HG03457 (cell line): ENCODE data around the gene NEFH.
"Not testable (repeated sequence)": the region's sequence is repeated elsewhere in the genome, so short reads cannot be mapped to it uniquely, and the experiment has no call there.

Experiments
- ATAC-seq: cut with Tn5 transposase; IDR thresholded peaks from one replicate; pipeline ENCODE4 v1.9.1; 2021; ENCODE audit warnings: moderate number of reproducible peaks; ENCODE audit not compliant: unreplicated experiment

Gene NEFH

DNA sequence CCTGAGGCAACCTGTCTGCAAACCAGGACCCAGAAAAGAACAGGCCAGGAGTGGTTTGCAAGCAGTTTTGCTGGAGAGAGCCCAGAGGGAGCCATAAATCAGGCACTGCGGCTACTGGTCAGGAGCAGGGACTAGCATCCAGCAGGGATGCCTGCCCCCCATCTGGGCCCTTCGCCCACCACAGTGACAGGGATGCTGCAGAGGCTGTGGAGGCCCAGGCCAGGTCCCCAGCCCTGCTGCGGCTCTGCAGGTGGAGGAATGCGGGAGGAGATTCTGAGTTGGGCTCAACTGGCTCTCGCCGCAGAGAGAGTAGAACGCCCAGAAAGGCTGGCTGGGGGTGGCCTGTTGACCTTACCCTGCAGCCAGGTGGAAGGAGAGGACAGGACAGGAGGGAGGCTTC, 16.4 kb upstream of the NEFH start:
- ATAC-seq: no peak

DNA sequence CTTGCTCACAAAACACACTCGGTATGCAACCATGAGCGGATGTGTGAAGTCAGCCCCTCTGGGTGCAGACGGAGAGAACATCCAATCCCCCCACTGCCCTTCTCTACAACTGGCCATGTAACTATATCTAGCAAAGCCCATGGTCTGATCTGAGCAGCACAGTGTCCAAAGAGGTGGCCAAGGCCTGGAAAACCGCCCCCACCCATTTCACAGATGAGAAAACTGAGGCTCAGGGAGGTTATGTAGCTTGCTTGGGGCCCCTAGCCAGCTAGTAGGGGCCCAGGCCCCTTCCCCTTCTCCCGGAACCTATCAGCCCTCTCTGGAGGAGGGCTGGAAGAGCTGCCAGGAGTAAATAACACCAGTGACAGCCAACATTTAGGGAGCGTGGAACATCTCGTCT, 15.4 kb upstream of the NEFH start:
- no peak for ATAC-seq

DNA sequence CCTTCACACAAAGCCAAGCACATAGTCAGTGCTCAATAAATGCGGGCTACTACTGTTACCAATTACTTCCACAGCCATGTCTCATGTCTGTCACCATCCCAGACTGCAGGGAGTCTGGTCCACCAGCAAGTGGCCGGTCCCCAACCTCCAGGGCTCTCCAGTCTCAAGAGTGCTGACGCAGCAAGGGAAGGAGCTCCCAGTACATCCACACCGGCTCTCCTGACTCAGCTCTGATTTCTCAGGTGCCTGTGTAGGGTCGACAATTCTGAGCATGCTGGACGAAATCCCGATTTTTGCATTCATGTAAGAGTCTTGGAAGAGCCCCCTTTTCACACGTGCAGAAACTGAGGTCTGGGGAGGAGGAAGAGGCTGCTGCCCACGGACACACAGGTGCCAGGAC, 10.3 kb upstream of the NEFH start:
- ATAC-seq: no peak

DNA sequence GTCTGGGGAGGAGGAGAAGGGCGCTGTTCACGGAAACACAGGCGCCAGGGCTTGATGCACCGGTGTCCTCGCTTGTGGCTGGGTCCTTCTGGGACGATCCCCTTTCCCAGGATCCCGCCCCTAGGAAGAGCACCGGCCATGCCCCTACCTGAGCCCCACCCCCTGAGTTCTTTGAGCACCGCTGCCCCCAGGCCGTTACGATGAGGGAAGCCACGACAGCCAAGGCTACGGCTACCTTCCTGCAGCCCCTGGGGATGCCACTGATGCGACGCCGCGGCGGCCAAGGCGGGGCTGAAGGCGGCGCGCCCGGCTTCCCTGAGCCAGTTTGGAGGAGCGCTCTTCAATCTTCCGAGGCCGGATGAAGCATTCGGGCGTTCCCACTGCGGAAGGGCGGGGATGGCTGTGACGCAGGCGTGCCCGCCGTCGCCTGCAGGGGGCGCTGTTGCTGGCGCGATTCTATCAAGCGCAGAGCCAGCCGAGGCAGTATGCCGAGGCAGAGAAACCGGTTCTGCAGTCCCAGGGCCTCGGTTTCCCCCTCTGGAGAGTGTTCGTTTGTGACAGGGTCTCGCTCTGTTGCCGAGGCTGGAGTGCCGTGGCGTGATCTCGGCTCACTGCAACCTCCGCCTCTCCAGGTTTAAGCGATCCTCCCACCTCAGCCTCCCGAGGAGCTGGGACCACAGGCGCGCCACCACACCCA, 9.7 kb upstream of the NEFH start:
- no peak for ATAC-seq

DNA sequence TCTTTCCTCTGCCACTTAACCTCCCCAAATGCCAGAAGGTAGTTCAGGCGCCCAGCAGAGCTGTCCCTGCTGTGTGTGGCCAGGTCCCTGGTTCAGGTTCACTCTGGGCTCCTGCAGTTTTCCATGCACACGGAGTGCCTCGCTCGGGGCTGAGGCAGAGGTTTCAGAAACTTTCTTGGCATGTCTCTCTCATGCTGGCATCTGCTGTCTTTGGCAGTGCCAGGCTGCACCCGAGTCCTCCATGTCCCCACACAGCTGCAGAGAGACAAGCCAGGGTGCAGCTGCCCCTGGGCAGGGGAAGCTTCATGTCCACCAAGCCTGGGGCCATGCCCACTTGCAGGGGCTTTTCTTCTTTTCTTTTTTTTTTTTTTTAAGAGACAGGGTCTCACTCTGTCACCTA, 7.0 kb upstream of the NEFH start:
- no peak for ATAC-seq

DNA sequence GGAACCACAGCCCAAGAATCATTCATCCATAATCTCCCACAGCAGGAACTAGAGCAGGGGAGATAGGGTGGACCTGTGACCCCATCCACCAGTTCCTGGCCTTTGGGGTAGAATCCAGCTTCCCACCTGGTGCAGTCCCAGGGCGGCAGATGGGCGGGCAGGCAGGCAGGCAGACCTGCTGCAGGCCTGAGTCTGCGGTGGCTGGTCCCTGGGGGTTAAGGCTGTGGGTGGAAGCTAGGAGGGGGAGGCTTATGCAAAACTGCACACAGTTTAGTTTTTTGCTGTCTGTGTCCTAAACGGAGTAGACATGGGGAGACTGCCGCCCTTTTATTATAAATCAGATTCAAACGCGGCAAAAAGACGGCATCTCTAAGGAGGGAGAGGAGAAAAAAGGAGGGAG, 4.5 kb upstream of the NEFH start:
- no peak for ATAC-seq

DNA sequence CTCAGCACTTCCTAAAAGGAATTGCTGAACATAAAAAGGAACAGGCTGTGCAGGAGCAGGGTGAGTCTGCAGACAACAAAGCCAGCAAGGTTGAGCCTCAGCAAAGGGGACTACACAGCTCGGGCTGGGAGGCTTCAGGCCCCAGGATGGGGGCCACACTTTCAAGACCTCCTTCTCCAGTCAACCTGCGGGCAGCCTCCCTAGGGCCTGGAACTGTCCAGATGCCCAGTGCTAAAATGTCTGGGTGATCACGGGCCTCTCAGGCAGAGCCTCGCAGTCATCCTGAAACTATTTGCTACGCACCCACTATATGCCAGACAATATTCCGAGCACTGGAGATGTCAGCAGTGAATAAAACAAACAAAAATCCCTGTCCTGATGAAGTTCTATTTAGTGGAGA, 3.9 kb upstream of the NEFH start:
- ATAC-seq: no peak

DNA sequence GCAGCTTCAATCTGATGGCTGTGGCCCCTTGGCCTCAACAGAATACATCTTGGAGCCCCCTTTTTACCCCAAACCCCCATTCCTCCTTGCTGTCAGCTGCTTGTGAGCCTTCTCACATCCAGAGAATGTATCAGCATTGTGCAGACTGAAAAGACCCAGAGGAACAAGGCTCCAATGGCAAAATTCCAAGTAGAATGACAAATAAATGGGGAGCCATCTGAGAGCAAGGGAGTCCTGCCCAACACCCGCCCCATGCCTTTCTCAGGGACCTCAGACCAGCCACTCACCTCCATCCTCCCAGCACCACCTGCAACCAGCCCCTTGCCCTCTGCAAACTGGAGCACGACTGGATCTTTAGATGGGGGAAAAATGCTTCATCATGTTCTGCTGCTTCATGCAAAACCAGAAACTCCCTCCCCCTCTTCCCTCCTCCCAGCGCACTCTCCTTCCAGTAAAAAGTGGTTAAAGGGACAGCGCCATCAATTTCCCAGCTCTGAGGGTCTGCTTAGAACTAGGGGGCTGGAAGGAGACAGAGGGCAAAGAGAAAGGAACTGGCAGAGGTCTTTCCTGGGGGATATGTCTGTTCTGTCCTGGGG, 2.2 kb upstream of the NEFH start:
- ATAC-seq: no peak

DNA sequence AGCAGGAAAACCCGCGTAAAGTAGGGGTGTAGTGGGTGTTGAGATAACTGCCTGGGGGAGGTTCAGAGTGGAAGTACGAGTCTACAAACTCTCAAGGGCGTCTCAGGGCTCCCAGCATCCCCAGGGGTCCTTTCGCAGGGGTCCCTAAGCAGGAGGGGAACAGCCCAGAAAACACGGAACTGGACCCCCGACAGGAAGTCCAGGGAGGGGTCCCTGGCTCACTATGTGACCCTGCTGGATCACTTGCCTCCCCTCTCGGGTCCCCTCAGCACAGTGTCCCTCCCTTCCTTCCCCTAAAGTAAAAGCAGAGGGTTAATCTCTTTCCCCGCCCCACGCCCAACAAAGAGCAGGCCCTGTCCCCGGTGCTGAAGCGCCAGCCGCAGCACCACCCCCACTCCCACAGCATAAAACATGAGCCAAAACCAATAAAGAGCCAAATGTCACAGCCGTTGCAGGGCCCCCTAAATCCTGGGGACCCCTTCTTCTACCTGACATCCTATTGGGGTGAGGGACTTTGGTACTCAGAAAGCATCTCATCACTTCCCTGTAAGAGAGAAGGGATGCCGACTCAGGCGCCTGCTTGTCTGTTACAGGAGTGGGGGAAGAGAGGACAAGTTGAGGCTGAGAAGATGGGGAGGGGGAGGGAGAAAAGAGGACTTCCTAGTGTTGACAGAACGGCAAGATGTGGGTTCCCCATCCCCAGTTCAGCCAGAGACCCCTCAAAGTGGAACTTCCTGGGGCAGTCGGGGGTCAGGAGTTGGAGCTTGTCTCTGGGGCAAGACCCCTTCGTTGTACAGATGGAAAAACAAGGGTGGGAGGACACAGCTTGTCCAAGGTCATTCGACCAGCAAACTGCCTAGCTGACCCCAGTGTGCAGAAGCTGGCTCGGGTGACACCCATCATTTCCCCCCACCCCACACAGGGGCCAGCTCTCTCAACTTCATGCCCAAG, 1.4 kb upstream of the NEFH start:
- no peak for ATAC-seq

DNA sequence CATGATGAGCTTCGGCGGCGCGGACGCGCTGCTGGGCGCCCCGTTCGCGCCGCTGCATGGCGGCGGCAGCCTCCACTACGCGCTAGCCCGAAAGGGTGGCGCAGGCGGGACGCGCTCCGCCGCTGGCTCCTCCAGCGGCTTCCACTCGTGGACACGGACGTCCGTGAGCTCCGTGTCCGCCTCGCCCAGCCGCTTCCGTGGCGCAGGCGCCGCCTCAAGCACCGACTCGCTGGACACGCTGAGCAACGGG, 169 bp downstream of the NEFH start:
- ATAC-seq: no peak

DNA sequence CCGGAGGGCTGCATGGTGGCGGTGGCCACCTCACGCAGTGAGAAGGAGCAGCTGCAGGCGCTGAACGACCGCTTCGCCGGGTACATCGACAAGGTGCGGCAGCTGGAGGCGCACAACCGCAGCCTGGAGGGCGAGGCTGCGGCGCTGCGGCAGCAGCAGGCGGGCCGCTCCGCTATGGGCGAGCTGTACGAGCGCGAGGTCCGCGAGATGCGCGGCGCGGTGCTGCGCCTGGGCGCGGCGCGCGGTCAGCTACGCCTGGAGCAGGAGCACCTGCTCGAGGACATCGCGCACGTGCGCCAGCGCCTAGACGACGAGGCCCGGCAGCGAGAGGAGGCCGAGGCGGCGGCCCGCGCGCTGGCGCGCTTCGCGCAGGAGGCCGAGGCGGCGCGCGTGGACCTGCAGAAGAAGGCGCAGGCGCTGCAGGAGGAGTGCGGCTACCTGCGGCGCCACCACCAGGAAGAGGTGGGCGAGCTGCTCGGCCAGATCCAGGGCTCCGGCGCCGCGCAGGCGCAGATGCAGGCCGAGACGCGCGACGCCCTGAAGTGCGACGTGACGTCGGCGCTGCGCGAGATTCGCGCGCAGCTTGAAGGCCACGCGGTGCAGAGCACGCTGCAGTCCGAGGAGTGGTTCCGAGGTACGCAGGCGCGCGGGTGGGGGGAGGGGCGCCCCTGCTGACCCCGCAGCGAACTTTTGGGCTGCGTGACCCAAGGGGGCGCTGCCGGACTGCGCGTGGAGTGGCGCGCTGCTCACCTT, 670 bp downstream of the NEFH start:
- ATAC-seq: no peak

DNA sequence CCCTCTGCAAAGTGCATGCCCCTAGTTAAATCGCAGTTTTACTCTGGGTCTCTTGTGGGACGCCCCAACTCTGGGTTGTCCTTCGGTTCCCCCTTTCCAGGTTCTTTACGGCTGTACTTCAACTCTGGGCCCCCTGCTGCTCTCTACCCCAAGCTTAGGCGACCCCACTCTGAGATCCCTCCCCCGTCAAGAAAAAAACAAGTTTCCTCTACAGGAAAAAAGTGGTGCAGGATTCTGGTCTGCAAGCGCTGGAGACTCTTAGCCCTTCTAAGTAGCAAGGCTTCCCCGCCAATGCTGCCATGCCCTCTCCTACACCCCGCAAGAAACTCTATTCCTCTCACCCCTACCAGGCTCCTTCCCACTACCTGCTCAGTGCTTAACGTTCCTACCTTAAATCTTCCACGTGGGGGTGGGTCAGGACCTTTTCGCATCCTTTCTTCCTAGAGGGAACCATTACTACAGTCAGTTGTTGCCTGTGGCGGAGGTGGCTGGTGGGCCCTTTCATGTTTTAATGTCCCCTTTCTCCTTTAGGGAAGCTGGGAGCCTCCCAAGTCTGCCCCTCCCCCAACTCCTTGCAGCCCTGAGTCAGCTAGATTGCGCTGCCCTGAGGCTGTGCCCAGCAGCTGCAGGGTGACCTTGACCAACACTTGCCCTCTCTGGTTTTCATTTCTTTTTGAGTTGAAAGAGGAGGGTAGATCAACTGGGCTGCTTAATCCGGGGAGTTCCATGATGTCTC, 1.4 kb downstream of the NEFH start:
- ATAC-seq: no peak

DNA sequence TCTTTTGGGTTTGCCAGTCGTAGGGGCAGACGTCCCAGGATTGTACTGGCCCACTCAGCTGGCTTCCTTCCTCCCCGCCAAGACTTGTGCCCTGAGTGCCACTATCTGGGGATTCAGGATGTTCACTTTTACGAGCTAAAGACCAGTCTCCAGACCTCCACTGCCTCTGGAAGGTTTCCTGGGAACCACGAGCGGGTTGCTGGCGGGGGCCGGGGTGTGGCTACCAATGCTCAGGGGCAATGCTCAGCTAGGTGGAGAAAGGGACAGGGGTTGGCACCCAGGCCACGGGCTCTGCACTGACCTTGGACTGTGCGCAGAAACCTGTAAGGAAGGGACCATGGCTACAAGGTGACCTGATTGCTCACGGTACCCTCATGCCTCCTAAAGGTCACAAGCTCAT, 2.2 kb downstream of the NEFH start:
- no peak for ATAC-seq

DNA sequence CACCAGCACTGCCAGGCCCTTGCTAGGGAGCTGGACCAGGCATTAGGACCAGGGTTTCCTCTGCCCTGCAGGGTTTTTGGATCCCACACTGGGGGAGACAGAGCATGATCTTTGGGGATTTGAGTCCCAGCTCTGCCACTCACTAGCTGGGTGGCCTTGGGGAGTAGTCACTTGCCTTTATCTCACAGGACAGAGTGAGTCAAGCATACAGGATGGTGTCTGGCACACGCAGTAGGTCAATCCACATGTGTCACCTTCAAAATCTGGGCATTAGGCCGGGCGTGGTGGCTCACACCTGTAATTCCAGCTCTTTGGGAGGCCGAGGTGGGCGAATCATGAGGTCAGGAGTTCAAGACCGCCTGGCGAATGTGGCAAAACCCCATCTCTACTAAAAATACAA, 2.7 kb downstream of the NEFH start:
- no peak for ATAC-seq

DNA sequence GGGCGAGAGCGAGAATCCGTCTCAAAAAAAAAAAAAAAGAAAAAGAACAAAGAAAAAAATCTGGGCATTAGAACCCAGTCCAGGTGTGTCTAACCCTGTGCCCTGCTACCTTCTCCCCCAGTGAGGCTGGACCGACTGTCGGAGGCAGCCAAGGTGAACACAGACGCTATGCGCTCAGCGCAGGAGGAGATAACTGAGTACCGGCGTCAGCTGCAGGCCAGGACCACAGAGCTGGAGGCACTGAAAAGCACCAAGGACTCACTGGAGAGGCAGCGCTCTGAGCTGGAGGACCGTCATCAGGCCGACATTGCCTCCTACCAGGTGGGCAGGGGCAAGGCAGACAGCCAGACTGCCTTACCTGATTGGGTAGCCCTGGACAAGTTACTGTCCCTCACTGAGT, 3.2 kb downstream of the NEFH start:
- no peak for ATAC-seq

DNA sequence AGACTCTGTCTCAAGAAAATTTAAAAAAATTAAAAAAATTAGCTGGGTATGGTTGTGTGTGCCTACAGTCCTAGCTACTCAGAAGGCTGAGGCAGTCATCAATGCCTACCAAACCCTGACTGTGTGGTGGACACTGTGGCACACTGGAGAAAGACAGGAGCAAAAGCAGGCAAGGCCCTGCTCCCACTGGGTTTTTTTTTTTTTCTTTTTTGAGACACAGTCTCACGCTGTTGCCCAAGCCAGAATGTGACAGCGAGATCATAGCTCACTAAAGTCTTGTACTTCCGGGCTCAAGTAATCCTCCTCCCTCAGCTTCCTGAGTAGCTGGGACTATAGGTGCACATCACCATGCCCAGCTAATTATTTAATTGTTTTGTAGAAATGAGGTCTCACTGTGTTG, 4.6 kb downstream of the NEFH start:
- ATAC-seq: no peak

DNA sequence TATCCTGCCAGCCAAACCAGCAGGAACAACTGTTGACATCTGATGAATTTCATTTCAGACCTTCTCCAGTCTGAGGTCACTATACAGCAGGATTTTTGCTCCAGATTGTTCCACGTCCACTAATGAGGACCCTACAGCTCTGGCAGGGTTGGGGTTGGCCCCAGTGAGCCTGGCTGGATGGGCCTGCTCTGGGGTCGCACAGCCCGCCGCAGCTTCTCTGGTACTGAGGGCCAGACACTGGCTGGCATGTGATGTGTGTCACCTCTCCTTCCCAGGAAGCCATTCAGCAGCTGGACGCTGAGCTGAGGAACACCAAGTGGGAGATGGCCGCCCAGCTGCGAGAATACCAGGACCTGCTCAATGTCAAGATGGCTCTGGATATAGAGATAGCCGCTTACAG, 5.4 kb downstream of the NEFH start:
- no peak for ATAC-seq

DNA sequence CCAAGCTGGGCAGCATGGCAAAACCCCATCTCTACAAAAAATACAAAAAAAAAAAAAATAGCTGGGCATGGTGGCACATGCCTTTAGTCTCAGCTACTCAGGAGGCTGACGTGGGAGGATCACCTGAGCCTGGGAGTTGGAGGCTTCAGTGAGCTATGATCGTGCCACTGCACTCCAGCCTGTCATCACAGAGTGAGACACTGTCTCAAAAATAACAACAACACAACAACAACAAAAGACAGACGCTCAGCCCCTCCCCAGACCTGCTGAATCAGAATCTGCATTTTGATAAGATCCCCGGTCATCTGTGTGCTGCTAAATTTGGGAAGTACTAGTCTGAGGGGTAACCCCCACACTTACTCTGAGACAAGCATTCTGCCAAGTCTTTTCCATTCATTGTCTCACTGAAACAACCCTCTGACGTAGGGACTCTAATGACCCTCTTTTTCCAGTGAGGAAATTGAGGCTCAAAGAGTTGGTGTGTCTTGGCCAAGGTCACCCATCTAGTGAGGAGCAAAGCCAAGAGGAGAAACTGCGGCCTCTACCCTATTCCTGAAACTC, 7.5 kb downstream of the NEFH start:
- no peak for ATAC-seq

DNA sequence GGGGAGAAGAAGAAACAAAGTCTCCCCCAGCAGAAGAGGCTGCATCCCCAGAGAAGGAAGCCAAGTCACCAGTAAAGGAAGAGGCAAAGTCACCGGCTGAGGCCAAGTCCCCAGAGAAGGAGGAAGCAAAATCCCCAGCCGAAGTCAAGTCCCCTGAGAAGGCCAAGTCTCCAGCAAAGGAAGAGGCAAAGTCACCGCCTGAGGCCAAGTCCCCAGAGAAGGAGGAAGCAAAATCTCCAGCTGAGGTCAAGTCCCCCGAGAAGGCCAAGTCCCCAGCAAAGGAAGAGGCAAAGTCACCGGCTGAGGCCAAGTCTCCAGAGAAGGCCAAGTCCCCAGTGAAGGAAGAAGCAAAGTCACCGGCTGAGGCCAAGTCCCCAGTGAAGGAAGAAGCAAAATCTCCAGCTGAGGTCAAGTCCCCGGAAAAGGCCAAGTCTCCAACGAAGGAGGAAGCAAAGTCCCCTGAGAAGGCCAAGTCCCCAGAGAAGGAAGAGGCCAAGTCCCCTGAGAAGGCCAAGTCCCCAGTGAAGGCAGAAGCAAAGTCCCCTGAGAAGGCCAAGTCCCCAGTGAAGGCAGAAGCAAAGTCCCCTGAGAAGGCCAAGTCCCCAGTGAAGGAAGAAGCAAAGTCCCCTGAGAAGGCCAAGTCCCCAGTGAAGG, 9.2 kb downstream of the NEFH start:
- not testable (repeated sequence) for ATAC-seq

DNA sequence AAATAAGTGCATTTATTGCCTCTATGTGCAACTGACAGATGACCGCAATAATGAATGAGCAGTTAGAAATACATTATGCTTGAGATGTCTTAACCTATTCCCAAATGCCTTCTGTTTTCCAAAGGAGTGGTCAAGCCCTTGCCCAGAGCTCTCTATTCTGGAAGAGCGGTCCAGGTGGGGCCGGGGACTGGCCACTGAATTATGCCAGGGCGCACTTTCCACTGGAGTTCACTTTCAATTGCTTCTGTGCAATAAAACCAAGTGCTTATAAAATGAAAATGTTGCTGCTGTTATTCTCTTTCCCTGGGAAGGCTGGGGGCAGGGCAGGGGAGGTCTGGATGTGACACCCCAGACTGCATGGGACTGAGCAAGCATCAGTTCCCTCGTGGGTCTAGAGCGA, 11.0 kb downstream of the NEFH start:
- ATAC-seq: no peak
